Measurements from ENCODE around the gene HIRIP3. TPM values are rescaled to one million over a fixed set of nuclear protein-coding genes. Genes with fewer than 3 reads are reported as not detected.

HIRIP3 gene
- total and polyA plus RNA-seq, 2 of the 8 experiments (the other 6 are each of a cell fraction or from before 2014, with no cell fraction given): 11.9 to 18.5 TPM

- Histone ChIP-seq H3K4me1 (replicated peaks in 1 of 4; ENCODE audit: control insufficient read depth in 3 of 4, insufficient read depth in 4 of 4, low read length in 3 of 4) (no peaks in the 10 kb centered on the region), H4K91ac (replicated peaks; ENCODE audit: insufficient read length, low read length) (no peak overlapping the region), H2BK5ac (ENCODE audit: low read depth, low read length) (no peak overlapping the region), H3K4me3 (ENCODE audit: extremely low read depth in 1 of 4, insufficient read depth in 2 of 4, low read depth in 3 of 4, low read length in 4 of 4) (no peak overlapping the region), H2BK12ac (ENCODE audit: low read depth, low read length) (no peak overlapping the region), H2BK15ac (ENCODE audit: low read length) (no peak overlapping the region), H2AK5ac (ENCODE audit: low read depth, low read length) (no peak overlapping the region), H2BK120ac (replicated peaks; ENCODE audit: low read depth, low read length) (no peak overlapping the region), H3K18ac (ENCODE audit: extremely low read depth, low read length) (no peak overlapping the region), H4K20me1 (replicated peaks in 1 of 2; ENCODE audit: control insufficient read depth in 1 of 2, insufficient read depth in 2 of 2, low read length in 2 of 2) (no peaks in the 10 kb centered on the region), H3K23me2 (ENCODE audit: low read depth, low read length) (no peaks in the 10 kb centered on the region), H4K5ac (ENCODE audit: insufficient read length, low read depth, low read length) (no peak overlapping the region), H2BK20ac (ENCODE audit: low read length) (no peak overlapping the region), H2AFZ (ENCODE audit: low read length) (no peak overlapping the region), H3K9ac (replicated peaks in 1 of 4; ENCODE audit: extremely low read depth in 1 of 4, low read depth in 3 of 4, low read length in 3 of 4) (no peak overlapping the region), H3K9me3 (ENCODE audit: insufficient read depth in 2 of 2, low read depth in 1 of 2, low read length in 1 of 2) (no peaks in the 10 kb centered on the region), H3K36me3 (ENCODE audit: control insufficient read depth in 2 of 4, insufficient read depth in 4 of 4, low read length in 3 of 4) (peaks cover 14 to 77% (median 59%) of the 10 kb centered on the region in 4 experiments), H3K79me1 (ENCODE audit: low read depth, low read length) (0 out of 2 replicates have a peak, but pooled peaks cover 2% of the 10 kb centered on the region), H3K23ac (ENCODE audit: insufficient read length) (no peak overlapping the region), H3K56ac (replicated peaks; ENCODE audit: insufficient read length, low read depth, low read length) (no peak overlapping the region), H3K79me2 (ENCODE audit: control insufficient read depth in 1 of 2, insufficient read depth in 2 of 2, low read length in 2 of 2) (no peaks in the 10 kb centered on the region), H3K27me3 (replicated peaks in 1 of 4; ENCODE audit: control insufficient read depth in 3 of 4, extremely low read depth in 1 of 4, insufficient read depth in 3 of 4, low read length in 3 of 4) (no peaks in the 10 kb centered on the region), H3K4ac (replicated peaks; ENCODE audit: insufficient read length, low read depth, low read length) (no peak overlapping the region), H3K14ac (ENCODE audit: insufficient read length) (no peak overlapping the region), H3K4me2 (ENCODE audit: insufficient read depth in 1 of 2, low read depth in 2 of 2, low read length in 2 of 2) (no peak overlapping the region), H3K27ac (ENCODE audit: low read depth, low read length) (no peak overlapping the region), H4K8ac (ENCODE audit: extremely low read depth, insufficient read depth, low read length) (no peak overlapping the region)
- POLR2A ChIA-PET (ENCODE audit: partially characterized antibody): interaction anchor here (1.3 to 2.7 kb wide), 2 partner anchors 11 to 78 kb away, joined by 4 to 8 read pairs; partner anchors contain the start of gene TAOK2
- 84% methylated on average over 6 of the region's 6 CpGs; no CpG with 5 or more reads in 1 of the 2 experiments for WGBS, 2 experiments (ENCODE audit: extremely low coverage in 1 of 2, insufficient coverage in 1 of 2, insufficient read length in 1 of 2, insufficient replicate concordance in 2 of 2, low coverage in 1 of 2, low lambda C conversion rate in 2 of 2, missing lambda C conversion rate in 1 of 2)
- CTCF ChIA-PET (ENCODE audit: partially characterized antibody): interaction anchor here (0.9 to 1.8 kb wide), 4 partner anchors 9 to 48 kb away, joined by 3 to 7 read pairs (median 3); no protein-coding TSS in a partner anchor
- no peak for DNase-seq (ENCODE audit: low read depth in 1 of 2, low spot score in 2 of 2)
- no peak for FAIRE-seq
- TF ChIP-seq MAX (IDR thresholded peaks at IDR 0.05): no peak
- no peak for TF ChIP-seq HDAC6 (IDR thresholded peaks at IDR 0.05; ENCODE audit: low read depth, low read length)
- no peak for TF ChIP-seq SUZ12 (IDR thresholded peaks at IDR 0.05; ENCODE audit: low read length)
- TF ChIP-seq RBBP5 (IDR thresholded peaks at IDR 0.05; ENCODE audit: borderline replicate concordance, low read depth, low read length): no peak
- no peak for TF ChIP-seq BACH1 (IDR thresholded peaks at IDR 0.05; ENCODE audit: low read length)
- TF ChIP-seq GABPA (IDR thresholded peaks at IDR 0.05; ENCODE audit: borderline replicate concordance, insufficient read depth, low read length): no peak
- no peak for TF ChIP-seq YY1 (IDR thresholded peaks at IDR 0.05; ENCODE audit: low read depth, low read length)
- TF ChIP-seq BCL11A (IDR thresholded peaks at IDR 0.05; ENCODE audit: low read depth in 2 of 2, low read length in 2 of 2): no peak
- TF ChIP-seq SIX5 (IDR thresholded peaks at IDR 0.05; ENCODE audit: low read depth, low read length): no peak
- no peak for TF ChIP-seq SAP30 (IDR thresholded peaks at IDR 0.05; ENCODE audit: insufficient read depth, insufficient replicate concordance, low read length)
- no peak for TF ChIP-seq SIN3A (conservative IDR thresholded peaks at IDR 0.05 in 1 of 2, IDR thresholded peaks at IDR 0.05 in 1 of 2; ENCODE audit: low read depth in 1 of 2, low read length in 2 of 2)
- no peak for TF ChIP-seq ATF3 (IDR thresholded peaks at IDR 0.05; ENCODE audit: insufficient read depth, low read depth, low read length)
Observed at GRCh38 chr16:29984137-29984763, 11.2 kb downstream of the HIRIP3 start.
